Lower leg skin (tissue), 4 donors: Measurements from ENCODE around the gene SNRK. TPM values are rescaled to one million over a fixed set of nuclear protein-coding genes. Genes with fewer than 3 reads are reported as not detected.
"Not testable (repeated sequence)": the region's sequence is repeated elsewhere in the genome, so short reads cannot be mapped to it uniquely, and the experiment has no call there.

Experiments
- DNase-seq, 2 donors: peaks; one replicate each; pipeline ENCODE4 v3.0.0-alpha.2; 2019; ENCODE audit warnings: low spot score in 2 of 2
- H3K4me3 ChIP-seq: fragments of 200-600 bp; sonication (generic); 2 replicates; pipeline ENCODE4 v1.5.1; 2017; ENCODE audit warnings: mild to moderate bottlenecking, low read depth; ENCODE audit not compliant: poor library complexity, severe bottlenecking
- CTCF ChIP-seq, 3 donors: fragments of 450-650 bp; IDR thresholded peaks; one replicate each; pipeline ENCODE4 v1.5.1; 2016; ENCODE audit warnings: antibody characterized with exemption in 3 of 3, mild to moderate bottlenecking in 3 of 3, moderate library complexity in 2 of 3
- POLR2A ChIP-seq, 2 donors: fragments of 450-650 bp; IDR thresholded peaks; one replicate each; pipeline ENCODE4 v1.6.1; 2016 to 2017; ENCODE audit warnings: antibody characterized with exemption in 2 of 2, mild to moderate bottlenecking in 1 of 2, moderate library complexity in 1 of 2
- WGBS, 2 donors: methylation state at CpG; one replicate each; pipeline ENCODE4 v1.1.5; 2018; 5-methylcytosine and 5-hydroxymethylcytosine counted together
- intact Hi-C: fragments of 100-400 bp; cut with DNase I; formaldehyde crosslinking; loops from one replicate; pipeline ENCODE4 v1.15.0; 2023; ENCODE audit warnings: low total_unique reads
- total RNA-seq, 4 donors: library from RNA; depleted of rRNA; stranded (reverse); fragments of >200 nt; gene quantifications; one replicate each; pipeline ENCODE4 v1.1.0, GENCODE V29; 2016

The SNRK gene
- total RNA-seq, 4 donors from 2014 or later = 59.8 to 180 (median 79.9) TPM

DNA sequence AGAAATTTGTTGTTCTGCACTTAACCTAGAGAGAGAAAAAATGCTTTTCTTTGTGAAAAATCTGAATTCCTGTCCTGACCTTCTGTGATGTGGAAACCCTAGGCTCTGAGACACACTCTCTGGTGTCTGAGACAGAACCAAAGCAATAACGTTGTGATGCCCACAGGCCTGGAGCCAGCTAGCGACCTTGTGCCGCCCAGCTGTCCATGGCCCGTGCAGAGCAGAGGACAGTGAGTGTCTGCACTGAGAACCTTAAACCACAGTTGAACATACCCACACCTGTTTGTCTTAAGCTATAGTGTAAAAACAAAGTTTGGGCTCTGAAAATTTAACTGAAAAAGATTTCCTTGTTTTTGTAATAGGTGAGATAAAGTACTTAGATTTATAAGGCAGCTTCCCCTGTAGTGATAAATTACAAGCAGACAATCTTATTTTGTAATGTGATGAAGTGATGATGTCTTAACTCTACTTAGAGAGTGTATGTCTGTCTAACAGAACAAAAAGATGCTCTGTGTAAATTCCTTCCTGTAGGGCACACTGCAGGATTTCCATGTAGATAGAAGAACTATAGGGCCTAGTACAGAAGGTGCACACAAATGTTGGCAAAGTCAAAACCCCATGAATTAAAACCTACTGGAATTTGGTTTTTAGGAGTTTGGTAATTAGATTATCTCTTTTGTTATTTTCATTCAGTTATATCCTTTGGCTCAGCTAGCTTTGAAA is 62.7 kb downstream of the SNRK start:
- intact Hi-C loops = no loop called here
- H3K4me3 ChIP-seq = no peak overlapping the region
- TF ChIP-seq CTCF (IDR thresholded peaks at IDR 0.05) = no peak
- TF ChIP-seq POLR2A (IDR thresholded peaks at IDR 0.05) = no peak
- no peak for DNase-seq
- 91 to 96% methylated on average over 4 of the region's 4 CpGs for WGBS, 2 donors

GRCh38 chr3:43349716-43350115 is 63.4 kb downstream of the SNRK start:
- intact Hi-C loops = no loop called here
- TF ChIP-seq CTCF (IDR thresholded peaks at IDR 0.05) = no peak
- TF ChIP-seq POLR2A (IDR thresholded peaks at IDR 0.05) = no peak
- DNase-seq = no peak
- no peak overlapping the region for H3K4me3 ChIP-seq
- 85 to 89% methylated on average over 3 of the region's 3 CpGs for WGBS, 2 donors

DNA sequence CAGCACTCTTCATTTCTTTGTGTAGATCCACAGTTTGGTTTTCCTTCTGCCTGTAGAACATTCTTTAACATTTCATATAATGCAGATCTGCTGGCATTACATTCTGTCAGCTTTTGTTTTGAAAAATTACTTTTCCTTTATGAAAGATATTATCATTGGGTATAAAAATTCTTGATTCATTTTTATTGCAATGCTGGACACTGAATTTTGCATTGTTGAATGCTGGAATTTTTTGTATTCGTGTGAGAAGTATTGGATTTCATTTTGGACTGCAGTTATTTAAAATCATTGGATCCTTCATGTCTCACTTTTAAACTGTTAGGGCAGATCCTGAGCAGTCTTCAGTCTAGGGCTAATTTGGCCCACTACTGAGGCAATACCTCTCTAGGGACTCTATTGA is 67.1 kb downstream of the SNRK start:
- TF ChIP-seq CTCF (IDR thresholded peaks at IDR 0.05) (no peak), POLR2A (IDR thresholded peaks at IDR 0.05) (no peak)
- 96 to 97% methylated on average over 1 of the region's 1 CpG for WGBS, 2 donors
- intact Hi-C loops = no loop called here
- DNase-seq = no peak
- H3K4me3 ChIP-seq = no peak overlapping the region

DNA sequence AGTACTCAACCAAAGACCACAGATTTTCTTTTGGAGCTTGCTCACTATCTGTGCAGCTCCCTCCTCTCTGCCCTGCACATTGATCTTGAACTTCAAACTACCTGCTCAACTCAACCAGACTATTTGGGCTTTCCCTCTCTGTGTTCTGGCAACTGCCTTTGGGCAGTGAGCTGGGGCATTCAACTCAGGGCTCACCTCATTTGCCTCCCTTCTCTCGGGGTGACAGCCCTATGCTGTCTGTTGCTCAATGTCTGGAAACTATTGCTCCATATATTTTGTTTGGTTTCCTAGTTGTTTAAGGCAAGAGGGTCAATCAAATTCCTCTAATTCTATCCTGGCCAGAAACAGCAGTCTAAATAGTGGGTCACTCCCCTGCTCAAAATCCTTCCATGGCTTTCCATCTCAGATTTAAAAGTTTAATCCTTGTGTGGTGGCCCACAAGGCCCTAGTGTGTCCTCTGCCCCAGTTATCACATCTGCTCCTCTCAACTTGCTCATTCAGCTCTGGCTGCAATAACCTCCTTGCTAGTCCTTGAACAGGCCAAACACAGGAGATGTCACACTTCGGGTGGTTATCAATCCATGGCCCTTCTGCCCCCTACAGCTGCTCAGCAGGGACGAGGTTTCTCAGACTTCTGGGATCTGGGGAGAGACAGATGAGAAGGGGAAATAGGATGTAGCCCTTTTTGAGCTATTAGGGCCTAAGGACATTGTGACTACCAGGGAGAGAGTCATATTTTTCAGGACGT is 67.8 kb downstream of the SNRK start:
- WGBS, 2 donors = 91 to 92% methylated on average over 4 of the region's 4 CpGs
- intact Hi-C loops = no loop called here
- no peak overlapping the region for H3K4me3 ChIP-seq
- TF ChIP-seq POLR2A (IDR thresholded peaks at IDR 0.05) (no peak), CTCF (IDR thresholded peaks at IDR 0.05) (no peak)
- no peak for DNase-seq

DNA sequence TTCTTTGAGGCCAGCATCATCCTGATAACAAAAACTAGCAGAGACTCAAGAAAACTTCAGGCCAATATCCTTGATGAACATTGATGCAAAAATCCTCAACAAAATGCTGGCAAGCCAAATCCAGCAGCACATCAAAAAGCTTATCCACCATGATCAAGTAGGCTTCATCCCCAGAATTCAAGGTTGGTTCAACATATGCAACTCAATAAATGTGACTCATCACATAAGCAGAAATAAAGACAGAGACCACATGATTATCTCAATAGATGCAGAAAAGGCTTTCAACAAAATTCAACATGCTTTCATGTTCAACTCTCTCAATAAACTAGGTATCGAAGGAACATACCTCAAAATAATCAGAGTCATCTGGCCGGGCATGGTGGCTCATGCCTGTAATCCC is 69.7 kb downstream of the SNRK start:
- WGBS, 2 donors = 98% methylated on average over 2 of the region's 2 CpGs
- intact Hi-C loops, DNase-seq, H3K4me3 ChIP-seq: not testable (repeated sequence)

- WGBS, 2 donors = 75 to 86% methylated on average over 5 of the region's 5 CpGs
- no peak overlapping the region for H3K4me3 ChIP-seq
- no peak for DNase-seq
- intact Hi-C loops = loop anchor here (10.0 kb wide), 2 partner anchors 136 to 206 kb away; no protein-coding TSS in a partner anchor
- TF ChIP-seq CTCF (IDR thresholded peaks at IDR 0.05) = no peak
- no peak for TF ChIP-seq POLR2A (IDR thresholded peaks at IDR 0.05)
These were observed 74.7 kb downstream of the SNRK start for GRCh38 chr3:43361077-43361476.
